ENCODE data around the gene ACOXL.

ACOXL gene

DNA sequence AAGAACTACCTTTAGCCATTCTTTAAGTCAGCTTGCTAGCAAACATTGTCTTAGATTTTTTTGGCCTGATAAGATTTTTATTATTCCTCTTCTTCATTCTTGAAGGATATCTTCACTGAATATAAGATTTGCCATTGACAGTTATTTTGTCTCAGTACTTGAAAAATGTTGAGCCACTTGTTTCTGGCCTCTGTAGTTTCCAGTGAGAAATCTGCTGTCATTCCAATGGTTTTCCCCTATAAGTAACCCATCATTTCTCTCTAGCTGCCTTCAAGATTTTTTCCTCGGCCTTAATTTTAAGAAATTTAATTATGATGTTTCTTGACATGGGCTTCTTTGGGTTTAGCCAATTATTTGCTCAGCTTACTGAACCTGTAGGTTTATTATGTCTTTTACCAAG, 32.6 kb downstream of the ACOXL start:
- DNase-seq: no peak

GRCh38 chr2:110766291-110766690, 33.9 kb downstream of the ACOXL start:
- no peak for DNase-seq

GRCh38 chr2:110768591-110768990, 36.2 kb downstream of the ACOXL start:
- DNase-seq: no peak

- DNase-seq: no peak
Measured at GRCh38 chr2:110770404-110770958, 38.1 kb downstream of the ACOXL start.

DNA sequence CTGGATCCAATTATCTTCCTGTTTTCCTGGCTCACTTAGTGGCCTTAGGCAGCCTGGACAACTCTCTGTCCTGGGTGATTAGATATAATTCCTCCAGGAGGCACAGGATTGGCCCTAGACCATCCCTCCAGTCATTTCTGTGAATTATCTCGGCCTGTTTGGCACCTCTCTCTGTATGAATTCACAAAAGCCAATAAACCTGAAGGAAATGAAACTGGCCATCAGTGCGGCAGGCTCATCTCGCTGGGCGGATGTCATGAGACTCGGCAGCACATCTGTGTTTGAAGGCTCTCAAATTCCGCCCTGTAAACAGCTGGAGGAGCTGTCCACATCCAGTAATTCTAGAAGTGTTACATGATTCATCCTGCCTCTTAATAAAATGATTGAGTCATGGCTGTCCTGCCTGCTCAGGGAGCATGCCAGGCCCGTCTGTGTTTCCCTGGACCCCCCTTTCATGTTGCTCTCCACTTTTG, 38.6 kb downstream of the ACOXL start:
- DNase-seq: peak; percentile 46

DNA sequence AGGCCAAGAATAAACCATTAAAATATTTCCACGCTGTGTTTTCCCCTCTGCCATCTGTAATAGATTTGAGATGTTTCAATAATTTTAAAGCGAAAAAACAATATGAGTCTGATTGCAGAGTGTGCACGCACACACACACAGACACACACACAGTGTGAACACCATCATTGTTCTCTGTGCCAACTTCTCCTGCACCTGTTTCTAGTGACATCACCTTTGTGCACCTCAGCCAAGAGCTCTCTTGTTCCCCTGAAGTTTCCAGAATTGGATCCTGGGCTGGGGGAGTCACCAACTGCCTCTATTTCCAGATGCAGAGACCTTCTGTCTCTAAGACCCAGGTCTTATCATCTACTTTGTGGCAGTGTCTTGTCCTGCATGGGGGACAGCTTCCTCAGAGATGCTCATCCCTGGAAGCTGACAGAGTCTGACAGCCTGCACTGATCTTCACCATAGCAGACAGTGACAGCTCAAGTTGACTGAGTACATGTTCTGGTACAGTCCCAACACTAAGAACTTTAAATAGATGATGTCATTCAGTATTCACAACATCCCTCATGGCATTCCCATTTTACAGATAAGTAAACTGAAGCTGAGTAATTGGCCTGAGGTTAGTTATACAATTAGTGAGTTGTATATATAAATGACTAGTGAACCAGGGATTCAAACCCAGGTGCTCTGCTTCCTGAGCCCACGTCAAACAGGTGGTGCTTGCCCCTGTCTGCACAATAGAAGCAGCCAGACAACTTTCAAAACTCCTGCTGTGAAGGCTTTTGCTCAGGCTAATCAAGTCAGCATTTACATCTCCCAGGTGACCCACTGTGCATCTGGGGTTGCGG, 39.4 kb downstream of the ACOXL start:
- no peak for DNase-seq

- DNase-seq: no peak
Measured at GRCh38 chr2:110772383-110772755, 40.0 kb downstream of the ACOXL start.

GRCh38 chr2:110773401-110773921, 41.1 kb downstream of the ACOXL start:
- DNase-seq: no peak

- DNase-seq: no peak
Measured at GRCh38 chr2:110774701-110775100, 42.3 kb downstream of the ACOXL start.

DNA sequence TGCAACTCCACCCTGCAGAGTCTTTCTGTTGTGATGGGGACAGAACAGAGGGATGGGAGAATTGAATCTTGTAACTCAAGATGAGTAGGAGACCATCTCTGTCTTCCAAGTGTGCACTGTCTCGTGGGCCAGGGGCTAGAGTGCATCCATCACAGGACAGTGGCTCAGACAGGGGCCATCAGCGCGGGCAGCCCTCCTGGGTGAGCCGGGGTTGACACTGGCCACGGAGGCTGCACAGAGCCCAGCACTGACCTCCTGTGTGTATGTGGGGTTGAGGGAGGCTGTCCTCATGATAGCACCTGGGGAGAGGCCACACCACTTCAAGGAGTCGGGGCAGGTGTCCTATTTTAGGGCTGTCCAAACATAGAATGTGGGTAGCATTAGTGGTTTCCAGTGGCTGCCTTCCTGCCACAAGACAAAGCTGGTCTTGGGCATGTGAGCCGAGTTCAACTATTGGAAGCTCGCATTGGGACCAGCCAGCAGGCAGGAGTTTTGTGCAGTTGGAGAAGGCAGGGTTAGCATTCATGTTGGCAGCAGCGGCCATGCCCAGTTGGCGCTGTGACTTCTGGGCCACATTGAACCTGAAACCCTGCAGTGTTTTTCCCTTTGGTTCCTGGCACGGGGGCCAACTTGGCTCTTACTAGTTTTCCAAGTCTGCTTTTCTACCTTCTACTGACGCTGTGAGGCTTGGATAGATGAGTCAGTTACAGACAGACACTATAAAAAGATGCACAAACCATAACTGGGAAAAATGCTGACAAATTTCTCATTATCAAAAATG, 45.3 kb downstream of the ACOXL start:
- DNase-seq: no peak

GRCh38 chr2:110780461-110780860, 48.1 kb downstream of the ACOXL start:
- DNase-seq: no peak

DNA sequence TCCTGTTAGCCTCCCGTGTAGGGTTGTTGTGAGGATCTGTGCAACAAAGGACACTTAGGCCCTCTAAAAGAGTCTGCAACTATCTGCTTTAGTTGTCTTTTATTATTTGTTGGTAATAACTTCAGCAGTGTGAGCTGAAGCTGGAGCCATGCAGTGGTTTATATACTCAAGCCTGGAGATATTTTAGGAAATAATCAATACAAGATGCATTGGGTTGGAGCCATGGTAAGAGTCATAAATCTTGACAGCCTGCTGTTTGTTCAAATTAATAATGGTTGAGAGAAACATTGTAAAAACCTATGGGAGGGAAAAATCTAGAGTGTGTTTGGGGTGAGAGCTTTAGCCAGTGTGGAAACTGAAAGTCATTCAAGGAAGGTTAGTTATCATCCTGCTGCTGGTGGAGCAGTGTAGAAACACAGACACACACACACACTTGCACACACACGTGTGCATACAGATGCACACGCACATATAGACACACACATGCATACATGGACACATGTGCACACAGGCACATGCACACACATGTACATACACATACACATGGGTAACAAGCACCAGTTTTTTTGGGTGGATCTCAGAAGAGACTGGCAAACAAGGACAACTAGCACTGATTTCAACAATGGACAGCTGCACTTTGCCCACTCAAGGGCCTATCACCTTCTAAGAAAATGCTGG, 51.0 kb downstream of the ACOXL start:
- DNase-seq: no peak

DNA sequence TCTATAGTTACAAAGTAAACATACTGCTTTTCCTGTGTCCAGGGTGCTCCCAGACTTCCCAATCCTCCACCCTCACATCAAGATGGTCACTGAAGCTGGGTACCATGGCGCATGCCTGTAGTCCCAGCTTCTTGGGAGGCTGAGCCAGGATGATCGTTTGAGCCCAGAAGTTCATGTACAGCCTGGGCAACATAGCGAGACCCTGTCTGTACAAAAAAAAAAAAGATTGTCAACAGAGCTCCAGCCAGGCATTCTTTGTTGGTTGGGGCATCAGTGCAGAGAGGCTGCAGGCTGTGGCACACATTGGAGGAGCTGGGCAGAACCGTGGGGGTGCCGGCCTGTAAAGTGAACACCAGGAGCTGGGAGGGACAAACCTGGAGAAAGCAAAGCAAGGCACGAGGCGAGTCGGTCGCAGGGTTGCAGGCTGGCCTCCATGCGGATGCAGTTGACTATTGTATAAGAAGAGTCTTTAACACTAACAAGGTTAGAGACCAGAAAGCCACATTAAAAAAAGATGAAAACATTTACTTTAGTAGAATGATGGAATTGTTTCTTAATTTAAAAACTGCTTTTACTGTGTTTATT, 51.8 kb downstream of the ACOXL start:
- no peak for DNase-seq

DNA sequence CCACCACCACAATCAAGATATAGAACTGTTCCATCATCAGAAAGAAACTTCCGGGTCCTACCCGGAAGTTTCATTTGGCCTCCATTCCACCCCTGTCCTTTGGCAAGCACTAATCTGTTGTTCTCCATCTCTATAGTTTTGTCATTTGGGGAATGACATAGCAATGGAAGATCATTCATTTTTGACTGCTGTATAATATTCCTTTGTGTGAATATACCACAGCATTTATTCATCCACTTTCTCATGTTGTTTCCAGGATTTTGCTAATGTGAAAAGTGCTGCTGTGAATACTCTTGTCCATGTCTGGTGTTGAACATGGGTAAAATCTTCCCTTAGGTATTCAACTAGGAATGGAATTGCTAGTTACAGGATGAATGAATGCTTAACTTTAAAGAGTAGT, 53.1 kb downstream of the ACOXL start:
- no peak for DNase-seq

GRCh38 chr2:110788976-110789375, 56.6 kb downstream of the ACOXL start:
- DNase-seq: no peak

GRCh38 chr2:110789706-110790105, 57.3 kb downstream of the ACOXL start:
- DNase-seq: no peak

- no peak for DNase-seq
Measured at GRCh38 chr2:110790907-110791306, 58.5 kb downstream of the ACOXL start.

DNA sequence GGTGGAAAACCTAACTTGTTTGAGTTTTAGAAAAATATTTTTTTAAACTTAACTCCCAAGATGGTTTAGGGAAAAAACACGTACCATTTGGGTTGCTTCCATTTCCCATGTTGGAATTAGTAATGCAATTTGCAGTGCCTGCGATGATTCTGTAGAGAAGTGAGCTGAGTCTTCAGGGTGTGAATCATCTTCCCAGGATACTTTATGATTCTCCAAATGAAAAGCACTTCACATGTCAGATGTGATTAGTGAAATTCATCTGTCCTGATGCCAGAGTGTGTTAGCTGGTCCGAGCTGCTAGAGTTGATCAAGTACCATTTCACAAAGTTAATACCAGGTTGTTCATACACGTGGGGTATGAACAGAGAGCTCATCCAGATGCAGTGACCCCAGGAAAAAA, 59.1 kb downstream of the ACOXL start:
- no peak for DNase-seq

DNA sequence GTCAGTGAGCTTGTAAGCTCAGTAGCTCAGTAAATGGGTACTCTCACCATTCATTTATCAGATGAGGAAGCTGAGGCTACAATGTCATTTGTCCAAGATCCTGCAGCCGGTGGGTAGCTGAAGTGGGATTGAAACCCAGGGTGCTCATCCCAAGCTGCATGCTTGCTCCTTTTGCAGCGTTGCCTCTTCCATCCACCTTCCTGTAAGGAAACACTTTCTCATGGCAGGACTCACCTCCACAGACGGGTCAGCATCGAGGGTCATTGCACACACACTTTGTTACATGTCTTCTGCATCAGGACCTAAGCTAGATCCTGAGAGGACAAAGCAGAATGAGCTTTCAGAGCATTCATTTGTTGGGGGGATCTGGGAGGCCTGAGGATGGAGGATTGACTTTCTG, 60.7 kb downstream of the ACOXL start:
- no peak for DNase-seq

GRCh38 chr2:110794390-110794789, 62.0 kb downstream of the ACOXL start:
- DNase-seq: no peak

DNA sequence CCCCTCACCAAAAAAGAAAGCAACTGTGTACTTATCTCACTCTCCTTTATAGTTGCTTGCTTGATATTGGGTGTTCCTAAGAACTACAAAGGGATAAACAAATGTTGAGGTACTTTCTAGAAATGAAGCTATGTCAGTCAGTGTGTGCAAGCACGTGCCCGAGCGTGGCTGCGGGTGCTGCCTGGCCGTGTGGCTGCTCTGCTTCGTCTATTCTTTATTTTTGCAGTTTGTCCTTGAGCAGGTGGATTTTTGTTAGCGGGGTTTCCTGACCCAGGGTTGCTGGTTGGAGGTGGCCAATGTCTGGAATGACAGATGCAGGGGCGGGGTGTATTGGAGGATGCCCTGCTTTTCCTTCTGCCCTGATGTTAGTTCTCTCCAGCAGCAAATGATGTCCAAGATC, 62.6 kb downstream of the ACOXL start:
- DNase-seq: no peak

- DNase-seq: no peak
Measured at GRCh38 chr2:110796716-110797301, 64.4 kb downstream of the ACOXL start.

All from fibroblast of skin of right biceps (primary cell).